Body of pancreas (tissue), 4 donors: ENCODE results near the gene ADAMTS16.

Source experiments
- POLR2A ChIP-seq, 3 donors: fragments of 450-650 bp; IDR thresholded peaks; one replicate each; pipeline ENCODE4 v1.6.1; 2016; ENCODE audit warnings: antibody characterized with exemption in 3 of 3, mild to moderate bottlenecking in 2 of 3
- TF ChIP-seq, protein P1 (sequence below), 7 experiments: fragments of 450-650 bp in 4 of 7; fragments of 200-600 bp in 3 of 7; sonication (generic) in 3 of 7; IDR thresholded peaks; one replicate each; pipeline ENCODE4 v1.5.1; 2016 to 2019; ENCODE audit warnings: antibody characterized with exemption in 7 of 7

- TF ChIP-seq, protein P1, sequence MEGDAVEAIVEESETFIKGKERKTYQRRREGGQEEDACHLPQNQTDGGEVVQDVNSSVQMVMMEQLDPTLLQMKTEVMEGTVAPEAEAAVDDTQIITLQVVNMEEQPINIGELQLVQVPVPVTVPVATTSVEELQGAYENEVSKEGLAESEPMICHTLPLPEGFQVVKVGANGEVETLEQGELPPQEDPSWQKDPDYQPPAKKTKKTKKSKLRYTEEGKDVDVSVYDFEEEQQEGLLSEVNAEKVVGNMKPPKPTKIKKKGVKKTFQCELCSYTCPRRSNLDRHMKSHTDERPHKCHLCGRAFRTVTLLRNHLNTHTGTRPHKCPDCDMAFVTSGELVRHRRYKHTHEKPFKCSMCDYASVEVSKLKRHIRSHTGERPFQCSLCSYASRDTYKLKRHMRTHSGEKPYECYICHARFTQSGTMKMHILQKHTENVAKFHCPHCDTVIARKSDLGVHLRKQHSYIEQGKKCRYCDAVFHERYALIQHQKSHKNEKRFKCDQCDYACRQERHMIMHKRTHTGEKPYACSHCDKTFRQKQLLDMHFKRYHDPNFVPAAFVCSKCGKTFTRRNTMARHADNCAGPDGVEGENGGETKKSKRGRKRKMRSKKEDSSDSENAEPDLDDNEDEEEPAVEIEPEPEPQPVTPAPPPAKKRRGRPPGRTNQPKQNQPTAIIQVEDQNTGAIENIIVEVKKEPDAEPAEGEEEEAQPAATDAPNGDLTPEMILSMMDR (IDR thresholded peaks at IDR 0.05) = no peak
- no peak for TF ChIP-seq POLR2A (IDR thresholded peaks at IDR 0.05)
Observed at GRCh38 chr5:5122776-5123175, 17.4 kb upstream of the ADAMTS16 start.
